GM21360 (cell line): ENCODE measurements around the gene C9orf43.

Experiments used
- ATAC-seq: cut with Tn5 transposase; IDR thresholded peaks from one replicate; pipeline ENCODE4 v1.9.1; 2021; ENCODE audit warnings: mild to moderate bottlenecking, moderate library complexity; ENCODE audit not compliant: unreplicated experiment

C9orf43 gene

DNA sequence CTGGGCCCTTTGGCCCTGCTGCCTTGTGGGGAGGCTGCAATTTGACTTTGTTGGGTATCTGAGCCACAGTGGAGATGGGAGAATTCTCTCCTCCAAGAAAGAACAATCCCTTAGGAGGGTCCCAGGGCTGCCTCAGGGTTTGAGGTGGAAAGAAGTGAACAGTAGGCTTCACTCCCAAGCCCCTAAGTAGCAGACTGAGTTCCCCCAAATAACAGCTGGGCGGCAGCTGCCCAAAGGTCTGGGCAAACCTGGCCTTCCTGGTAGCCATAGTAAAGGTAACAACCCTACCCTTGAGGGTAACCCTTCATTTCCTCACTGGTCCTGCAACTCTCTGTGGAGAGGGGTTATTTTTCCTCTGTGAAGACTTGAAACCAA, 53.7 kb downstream of the C9orf43 start:
- ATAC-seq: no peak

DNA sequence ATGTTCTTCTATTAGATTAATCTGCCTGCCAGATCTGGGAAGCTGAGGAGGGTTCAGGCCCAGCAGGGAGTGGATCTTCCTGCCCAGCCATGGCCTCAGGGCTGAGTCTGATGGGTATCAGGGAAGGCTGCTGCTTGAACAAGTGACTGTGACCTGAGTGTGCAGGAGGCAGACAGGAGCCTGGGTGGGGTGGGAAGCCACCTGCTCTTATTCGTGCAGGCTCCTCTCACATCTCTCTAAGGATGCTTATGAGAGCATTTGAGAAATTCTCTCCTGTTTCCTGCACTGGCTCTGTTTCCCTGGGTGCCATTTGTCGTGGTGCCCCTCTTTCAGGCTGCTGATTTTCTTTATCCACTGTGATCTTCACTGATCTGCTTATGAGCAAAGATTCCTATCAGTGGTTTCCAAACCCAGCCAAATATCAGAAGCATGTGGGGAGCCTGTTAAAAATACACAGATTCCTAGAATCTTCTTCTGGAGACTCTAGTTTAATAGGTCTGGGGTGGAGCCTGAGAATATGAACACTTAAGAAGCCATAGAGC, 55.1 kb downstream of the C9orf43 start:
- ATAC-seq: no peak

DNA sequence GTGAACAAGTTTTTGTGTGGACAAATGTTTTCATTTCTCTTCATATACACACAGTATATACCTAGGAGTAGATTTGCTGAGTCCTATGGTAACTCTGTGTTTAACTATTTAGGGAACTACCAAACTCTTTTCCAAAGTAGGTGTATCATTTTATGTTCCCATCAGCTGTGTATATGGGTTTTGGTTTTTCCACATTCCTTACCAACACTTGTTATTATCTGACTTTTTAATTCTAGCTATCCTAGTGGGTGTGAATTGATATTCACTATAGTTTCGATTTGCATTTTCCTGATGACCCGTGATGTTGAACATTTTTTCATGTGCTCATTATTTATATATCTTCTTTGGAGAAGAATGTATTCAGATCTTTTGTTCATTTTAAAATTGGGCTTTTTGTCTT, 56.6 kb downstream of the C9orf43 start:
- ATAC-seq: no peak

DNA sequence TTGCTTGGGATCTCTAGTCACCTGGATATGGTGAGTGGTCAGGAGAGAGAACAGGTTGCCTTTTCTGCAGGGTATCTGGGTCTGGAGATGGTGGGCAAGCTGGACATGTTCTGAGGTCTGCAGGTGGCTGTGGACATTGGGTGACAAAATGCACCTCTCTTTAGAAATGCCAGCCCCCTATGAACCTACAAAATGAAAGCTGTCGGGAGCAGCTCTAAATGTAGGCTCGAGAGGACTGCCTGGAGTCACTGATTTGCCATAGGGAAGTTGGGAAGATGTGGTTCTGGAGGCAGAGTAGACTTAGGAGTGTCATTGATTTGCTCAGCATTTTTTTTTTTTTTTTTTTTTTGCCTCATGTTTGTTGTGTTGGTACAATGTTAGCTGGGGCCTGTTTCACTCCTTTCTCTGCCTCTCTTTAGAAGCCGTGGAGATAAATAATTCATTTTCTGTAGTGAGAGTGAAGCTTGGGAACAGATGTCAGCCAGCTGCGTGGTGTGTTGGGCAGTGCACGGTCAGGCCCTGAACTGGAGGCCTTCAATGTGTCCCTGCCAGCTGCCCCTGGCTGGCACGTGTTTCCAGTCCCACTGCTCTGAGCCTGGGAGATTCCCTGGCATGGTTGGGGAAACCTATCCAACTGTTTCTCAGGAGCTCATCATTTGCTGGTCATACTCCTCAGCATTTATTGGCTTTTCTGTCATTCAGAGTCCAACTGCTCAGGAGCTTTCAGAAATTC, 58.3 kb downstream of the C9orf43 start:
- no peak for ATAC-seq

DNA sequence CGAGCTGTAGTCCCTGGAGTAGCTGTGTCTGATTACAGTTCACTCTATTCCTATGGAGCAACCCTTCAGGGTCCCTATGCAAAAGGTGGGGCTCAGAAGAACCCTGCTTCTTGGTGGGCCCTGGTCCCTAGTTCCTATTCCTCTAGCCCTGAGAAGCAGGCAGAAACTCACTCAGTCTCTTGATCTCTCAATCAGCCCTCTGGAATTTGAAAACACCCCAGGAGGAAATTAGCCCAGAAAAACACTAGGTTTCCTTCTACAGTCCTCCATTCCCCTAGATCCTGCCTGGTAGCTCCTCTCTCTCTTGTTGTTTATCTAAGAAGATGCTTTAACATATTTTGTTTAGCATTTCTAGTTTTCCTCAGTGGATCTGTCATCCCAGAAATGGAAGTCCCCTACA, 60.6 kb downstream of the C9orf43 start:
- no peak for ATAC-seq

DNA sequence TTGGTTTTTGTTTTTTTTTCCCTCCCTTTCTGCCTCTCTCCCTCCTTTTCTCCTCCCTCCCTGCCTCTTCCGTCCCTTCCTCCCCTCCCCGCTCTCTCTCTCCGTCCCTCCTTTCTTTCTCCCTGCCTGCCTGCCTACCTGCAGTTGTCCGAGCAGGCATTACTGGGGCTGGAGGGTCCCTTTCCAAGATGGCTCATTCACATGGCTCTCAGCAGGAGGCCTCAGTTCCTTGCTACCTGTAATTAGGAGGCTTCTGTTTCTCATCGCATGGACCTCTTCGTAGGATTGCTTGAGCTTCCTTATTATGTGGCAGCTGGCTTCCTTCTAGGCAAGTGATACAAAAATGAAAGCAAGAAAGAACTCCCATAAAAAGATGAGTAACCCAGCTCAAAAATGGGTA, 61.0 kb downstream of the C9orf43 start:
- ATAC-seq: no peak

DNA sequence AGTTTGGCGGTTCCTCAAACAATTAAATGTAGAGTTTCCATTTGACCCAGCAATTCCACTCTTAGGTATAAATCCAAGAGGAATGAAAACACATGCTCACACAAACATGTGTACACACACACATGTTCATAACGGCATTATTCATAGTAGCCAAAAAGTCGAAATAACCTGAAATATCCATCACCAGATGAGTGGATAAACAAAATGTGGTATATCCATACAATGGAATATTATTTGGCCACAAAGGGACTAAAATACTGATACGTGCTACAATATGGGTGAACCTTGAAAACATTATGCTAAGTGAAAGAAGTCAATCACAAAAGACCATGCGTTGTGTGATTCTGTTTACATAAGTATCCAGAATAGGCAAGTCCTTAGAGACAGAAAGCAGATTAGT, 61.7 kb downstream of the C9orf43 start:
- ATAC-seq: no peak

DNA sequence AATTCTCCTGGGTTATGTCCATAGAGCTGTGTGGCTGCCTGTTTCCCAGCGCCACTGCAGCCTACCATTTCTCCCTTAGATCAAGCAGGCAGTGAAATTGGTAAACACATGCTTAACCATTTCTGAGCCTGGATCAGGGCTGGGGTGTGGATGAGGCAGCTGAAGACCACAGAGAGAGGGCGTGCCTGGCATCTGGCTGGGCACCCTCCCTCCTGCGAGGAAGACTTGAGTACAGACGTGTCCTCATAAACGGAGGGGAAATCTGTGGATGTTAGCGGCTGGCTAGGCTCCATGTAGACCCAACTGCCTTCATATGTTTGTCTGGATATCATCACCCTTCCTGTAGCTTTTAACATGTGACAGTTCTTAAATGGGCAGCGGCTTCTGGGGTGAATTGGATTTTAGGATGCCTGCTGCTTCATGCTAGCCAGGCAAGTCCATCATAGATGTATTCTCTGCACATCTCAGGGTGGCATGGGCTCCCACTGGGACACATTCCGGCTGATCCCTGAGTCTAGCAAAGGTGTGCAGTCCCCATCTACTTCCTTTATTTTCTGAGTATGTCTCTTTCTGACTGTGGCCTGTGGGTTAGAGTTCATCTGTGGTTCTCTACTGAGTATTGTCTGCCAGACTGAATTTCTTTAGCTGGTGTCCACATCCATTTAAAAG, 63.9 kb downstream of the C9orf43 start:
- no peak for ATAC-seq

DNA sequence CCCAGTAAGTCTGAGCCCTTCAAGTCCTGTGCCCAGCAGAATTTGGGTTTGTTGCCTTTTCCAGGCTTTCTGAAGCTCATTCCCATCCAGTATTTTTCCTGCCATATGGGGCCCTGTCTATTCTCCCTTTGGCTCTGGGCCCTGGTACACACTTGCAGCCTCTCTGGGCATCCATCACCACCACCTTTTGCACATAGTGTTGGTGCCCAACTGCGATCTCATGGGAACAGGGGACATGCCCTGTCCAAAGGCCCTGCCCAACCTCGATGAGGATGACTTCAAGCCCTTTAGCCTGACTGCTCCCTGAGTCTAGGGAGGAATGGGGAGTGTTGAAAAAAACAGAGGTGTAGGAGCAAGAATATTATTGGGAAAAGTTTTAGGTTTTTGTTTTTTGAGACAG, 64.5 kb downstream of the C9orf43 start:
- ATAC-seq: no peak

DNA sequence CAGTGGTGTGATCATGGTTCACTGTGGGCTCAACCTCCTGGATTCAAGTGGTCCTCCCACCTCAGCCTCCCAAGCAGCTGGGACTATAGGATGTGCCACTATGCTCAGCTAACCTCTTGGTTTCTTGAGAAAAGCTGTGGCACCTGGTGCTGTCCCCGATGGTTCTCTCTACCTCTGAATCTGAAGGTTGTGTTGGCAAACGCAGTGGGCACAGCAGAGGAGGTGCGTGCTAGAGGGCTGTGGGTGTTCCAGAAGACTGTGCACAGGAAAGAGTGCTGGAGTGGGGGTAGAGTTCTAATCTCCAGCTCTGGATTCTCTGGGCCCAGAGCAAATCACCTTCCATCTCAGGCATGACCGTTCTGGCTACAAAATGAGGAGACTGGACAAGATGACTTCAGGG, 65.4 kb downstream of the C9orf43 start:
- no peak for ATAC-seq

DNA sequence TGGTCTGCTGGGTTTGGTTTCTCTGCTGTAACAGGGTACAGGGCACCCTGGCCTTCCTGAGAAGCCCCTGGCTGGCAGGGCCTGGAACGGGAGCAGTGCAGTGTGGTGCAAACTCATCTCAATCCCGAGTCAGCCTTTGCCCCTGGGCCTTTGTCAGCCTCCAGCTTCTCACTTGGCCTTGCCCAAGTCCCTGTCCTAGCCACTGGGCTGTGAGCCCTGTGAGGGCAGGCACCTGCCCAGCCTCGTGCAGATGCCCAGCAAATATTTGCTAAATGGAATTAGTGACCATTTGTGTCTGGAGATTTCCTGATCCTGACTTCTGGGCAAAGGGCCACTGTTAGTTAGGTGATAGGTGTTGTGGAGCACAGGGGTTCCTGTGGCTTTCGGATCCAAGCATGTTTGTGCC, 66.0 kb downstream of the C9orf43 start:
- no peak for ATAC-seq

DNA sequence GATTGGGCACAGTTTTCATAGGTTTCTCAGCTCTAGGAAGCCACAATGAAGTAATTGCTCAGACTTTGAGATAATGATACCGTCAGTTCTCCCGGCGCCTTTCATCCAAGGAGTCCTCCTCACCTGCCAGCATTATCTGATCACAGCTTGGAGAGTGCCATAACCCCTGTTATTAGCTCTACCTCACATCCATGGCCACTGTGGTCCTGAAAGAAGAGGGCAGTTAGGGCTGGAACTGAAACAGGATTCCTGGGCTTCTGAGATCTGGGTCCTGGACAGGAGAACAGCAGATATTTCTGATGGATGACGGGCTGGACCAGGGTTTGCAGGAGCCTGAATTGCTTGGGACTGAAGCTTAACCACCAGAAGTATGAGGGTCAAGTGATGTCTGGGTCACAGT, 66.5 kb downstream of the C9orf43 start:
- no peak for ATAC-seq

DNA sequence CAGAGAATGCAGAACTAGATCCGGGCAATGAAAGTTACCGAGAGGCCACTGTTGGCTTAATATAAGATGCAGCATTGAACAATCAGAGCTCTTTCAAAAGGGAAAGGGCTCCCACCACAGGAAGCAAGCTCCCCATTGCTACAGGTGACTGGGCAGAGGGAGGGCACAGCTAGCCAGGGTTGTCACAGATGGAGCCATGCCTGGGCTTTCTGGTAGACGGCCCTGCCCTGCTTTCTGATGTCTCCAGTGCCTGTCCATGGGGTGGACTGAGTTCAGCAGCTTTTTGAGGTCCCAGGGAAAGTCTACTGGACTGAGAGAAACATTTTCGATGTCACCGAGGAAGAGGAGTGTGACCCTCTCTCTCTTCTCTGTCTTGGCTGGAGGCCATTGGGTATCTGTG, 67.1 kb downstream of the C9orf43 start:
- no peak for ATAC-seq

DNA sequence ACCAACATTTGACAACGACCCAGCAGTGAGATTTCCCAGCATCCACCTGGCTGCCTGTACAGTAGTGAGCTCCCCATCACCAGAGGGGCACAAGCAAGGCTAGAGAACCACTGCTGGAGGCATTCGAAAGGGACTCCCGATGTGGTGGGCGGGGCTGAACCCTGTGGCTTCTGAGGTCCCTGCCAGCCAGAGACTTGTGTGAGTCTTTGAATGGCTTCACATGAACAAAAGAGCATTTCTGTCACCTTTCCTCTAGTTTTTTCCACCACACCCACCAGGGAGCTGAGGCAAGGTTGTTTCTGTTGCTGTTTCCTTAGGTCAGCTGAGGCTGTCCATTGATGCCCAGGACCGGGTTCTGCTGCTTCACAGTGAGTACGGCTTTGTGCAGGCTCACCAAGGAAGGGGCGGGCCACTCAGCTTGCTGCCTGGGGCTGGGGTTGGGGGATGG, 68.7 kb downstream of the C9orf43 start:
- no peak for ATAC-seq
